Mesodermal cell (in vitro differentiated cells): ENCODE data around the gene OR52N4.

ENCODE experiments used
- H3K27ac ChIP-seq: 2 replicates; pipeline ENCODE4 v1.7.0; 2013; ENCODE audit warnings: mild to moderate bottlenecking, low read depth, low read length, moderate library complexity; ENCODE audit not compliant: severe bottlenecking
- H3K36me3 ChIP-seq: 2 replicates; pipeline ENCODE4 v1.7.1; 2013; ENCODE audit warnings: mild to moderate bottlenecking, low read length, moderate library complexity; ENCODE audit not compliant: control insufficient read depth, insufficient read depth
- H3K4me1 ChIP-seq: one replicate; pipeline ENCODE4 v1.7.1; 2013; ENCODE audit warnings: mild to moderate bottlenecking, low read length; ENCODE audit not compliant: insufficient read depth, control insufficient read depth, poor library complexity, severe bottlenecking
- H3K4me3 ChIP-seq: 2 replicates; pipeline ENCODE4 v1.7.0; 2013; ENCODE audit warnings: low read length, control low read depth, mild to moderate bottlenecking; ENCODE audit not compliant: insufficient read depth, poor library complexity, severe bottlenecking; ENCODE audit errors: extremely low read depth
- H3K9me3 ChIP-seq: 2 replicates; pipeline ENCODE4 v1.7.1; 2013; ENCODE audit warnings: mild to moderate bottlenecking, low read length, moderate library complexity; ENCODE audit not compliant: control insufficient read depth
- WGBS, 2 experiments: methylation state at CpG; one replicate each; pipeline ENCODE4 v1.1.5; 2013; ENCODE audit warnings: missing lambda C conversion rate in 2 of 2; ENCODE audit not compliant: insufficient coverage in 2 of 2; 5-methylcytosine and 5-hydroxymethylcytosine counted together

The OR52N4 gene

DNA sequence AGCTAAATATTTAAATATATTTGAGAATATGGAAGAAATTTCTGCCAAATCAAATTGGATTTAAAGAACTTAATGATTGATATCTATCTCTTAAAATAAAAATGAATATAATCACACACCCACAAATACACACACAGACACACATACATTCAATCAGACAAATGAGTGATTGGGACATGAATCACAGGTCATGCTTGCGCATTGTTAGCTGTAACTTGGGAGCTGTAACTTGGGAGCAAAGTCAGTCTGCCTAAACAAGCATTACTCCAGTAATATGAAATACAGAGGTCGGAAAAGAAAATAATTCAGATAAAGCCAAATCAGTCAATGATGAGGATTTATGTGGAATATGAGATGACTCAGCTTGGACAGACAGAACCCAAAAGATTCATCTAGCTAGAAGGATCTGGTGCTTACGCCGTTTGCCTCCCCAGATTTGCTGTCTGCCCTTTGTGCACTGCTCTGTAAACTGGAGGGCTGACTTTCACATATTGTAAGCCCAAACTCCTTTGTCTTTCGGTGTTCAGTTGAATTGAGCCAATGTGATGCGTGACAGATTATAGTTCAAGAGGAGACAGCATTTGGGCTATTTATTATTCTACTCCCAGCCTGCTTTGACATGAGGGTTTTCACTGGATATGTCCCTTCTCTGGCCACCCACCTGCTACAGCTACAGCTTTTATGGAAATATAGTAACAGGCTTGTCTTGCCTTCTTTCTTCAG is 16.2 kb upstream of the OR52N4 start:
- H3K4me3 ChIP-seq: no peak overlapping the region
- no peak overlapping the region for H3K27ac ChIP-seq
- 83 to 89% methylated on average over 3 to 4 of the region's 6 CpGs for WGBS, 2 experiments
- H3K36me3 ChIP-seq: no peaks in the 10 kb centered on the region
- no peaks in the 10 kb centered on the region for H3K4me1 ChIP-seq
- H3K9me3 ChIP-seq: no peaks in the 10 kb centered on the region

DNA sequence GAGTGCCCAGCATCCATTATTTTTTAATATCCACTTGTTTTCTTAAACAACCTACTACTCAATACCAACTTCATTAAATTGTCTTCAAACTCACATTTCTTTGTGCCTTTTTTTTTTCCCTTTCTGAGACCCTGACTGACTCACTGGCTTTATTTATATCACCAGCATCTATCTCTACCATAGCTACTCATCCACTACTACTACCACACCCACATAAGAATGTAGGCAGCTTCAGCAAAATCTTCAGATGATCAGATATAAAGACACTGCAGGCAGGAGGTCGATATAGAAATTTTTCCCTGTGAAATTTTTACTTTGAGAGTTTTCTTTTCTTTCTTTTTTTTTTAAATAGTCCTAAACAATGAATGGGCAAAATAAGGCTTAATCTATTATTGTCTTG is 15.6 kb upstream of the OR52N4 start:
- WGBS, 2 experiments: no CpG with 5 or more reads among the region's 1 CpG
- H3K4me1 ChIP-seq: no peaks in the 10 kb centered on the region

DNA sequence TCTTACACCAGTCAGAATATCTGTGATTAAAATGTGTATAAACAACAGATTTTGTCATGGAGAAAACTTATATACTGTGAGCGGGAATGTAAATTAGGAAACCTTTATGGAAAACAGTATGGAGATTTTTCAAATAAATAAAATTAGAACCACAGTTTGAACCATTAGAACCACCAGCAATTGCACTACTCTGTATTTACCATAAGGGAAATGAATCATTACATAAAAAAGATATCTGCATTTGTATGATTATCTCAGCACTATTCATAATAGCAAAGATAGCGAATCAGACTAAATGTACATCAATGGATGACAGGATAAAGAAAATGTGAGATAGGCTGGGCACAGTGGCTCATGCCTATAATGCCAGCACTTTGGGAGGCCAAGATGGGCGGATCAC is 7.4 kb upstream of the OR52N4 start:
- H3K36me3 ChIP-seq: no peaks in the 10 kb centered on the region
- H3K4me1 ChIP-seq: no peaks in the 10 kb centered on the region
- no peaks in the 10 kb centered on the region for H3K9me3 ChIP-seq
- WGBS, 2 experiments: 86 to 100% methylated on average over 1 of the region's 3 CpGs
- no peak overlapping the region for H3K4me3 ChIP-seq
- no peak overlapping the region for H3K27ac ChIP-seq

More for the DNA sequence above, 15.6 kb upstream of the OR52N4 start:
- Histone ChIP-seq H3K9me3 (no peaks in the 10 kb centered on the region), H3K36me3 (no peaks in the 10 kb centered on the region), H3K4me3 (no peak overlapping the region), H3K27ac (no peak overlapping the region)

DNA sequence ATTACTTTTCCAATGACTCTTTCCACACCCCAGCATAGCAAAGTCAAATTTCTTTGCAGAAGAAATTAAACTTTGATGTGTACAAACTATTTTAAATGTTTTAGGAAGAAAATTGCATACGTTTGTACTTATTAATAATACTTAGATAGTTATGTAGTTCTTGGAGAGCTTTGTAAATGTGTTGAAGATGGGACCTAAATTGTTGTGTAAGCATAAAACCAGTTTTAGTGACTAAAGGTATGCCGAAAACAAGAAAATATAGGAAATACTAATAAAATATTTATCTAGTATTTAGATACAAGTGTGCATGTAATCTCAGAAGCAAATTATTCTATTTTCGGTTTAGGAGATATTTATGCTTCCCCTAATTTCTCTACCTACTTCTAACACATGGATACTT is 4.2 kb upstream of the OR52N4 start:
- no CpG with 5 or more reads among the region's 3 CpGs for WGBS, 2 experiments
- H3K4me3 ChIP-seq: no peak overlapping the region
- no peaks in the 10 kb centered on the region for H3K4me1 ChIP-seq
- no peak overlapping the region for H3K27ac ChIP-seq
- H3K36me3 ChIP-seq: no peaks in the 10 kb centered on the region
- H3K9me3 ChIP-seq: no peaks in the 10 kb centered on the region

DNA sequence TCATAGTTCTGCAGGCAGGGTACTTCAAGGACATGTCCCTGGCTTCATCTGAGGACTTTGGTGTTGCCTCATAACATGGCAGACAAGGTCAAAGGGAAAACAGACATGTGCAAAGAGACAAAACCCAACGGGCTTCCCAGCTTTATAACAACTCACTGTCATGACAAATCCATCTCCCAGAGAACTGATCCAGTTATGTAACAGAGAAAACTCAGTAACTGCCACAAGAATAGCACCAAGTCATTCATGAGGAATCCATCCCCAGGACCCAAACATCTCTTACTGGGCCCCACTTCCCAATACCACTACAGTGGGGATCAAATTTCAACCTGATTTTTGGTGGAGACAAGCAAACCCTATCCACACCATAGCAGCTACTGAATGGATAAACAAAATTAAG is 13.0 kb downstream of the OR52N4 start:
- H3K27ac ChIP-seq: no peak overlapping the region
- no peaks in the 10 kb centered on the region for H3K4me1 ChIP-seq
- WGBS, 2 experiments: no CpG with 5 or more reads among the region's 1 CpG
- H3K36me3 ChIP-seq: no peaks in the 10 kb centered on the region
- no peak overlapping the region for H3K4me3 ChIP-seq
- no peaks in the 10 kb centered on the region for H3K9me3 ChIP-seq

DNA sequence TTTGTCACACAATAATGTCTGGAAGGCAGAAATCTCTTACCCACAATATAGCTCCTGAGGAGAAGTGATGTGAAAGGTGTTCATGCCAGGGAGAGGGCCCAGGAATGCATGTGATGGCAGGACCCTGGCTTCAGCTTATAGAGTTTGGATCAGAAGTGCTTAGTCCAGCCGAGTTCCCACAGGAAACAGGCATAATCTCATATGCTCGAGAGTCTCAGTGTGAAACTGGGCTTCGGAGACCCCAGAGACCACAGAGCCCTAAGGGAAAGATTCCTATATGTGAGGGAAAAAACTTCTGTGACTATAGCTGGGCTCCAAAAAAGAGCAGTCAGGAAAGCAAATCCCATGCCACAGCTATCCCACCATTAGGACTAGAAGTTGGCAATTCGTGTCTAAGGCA is 29.2 kb downstream of the OR52N4 start, which contains the start of gene OR52N5:
OR52N5 (minus strand) TSS at position 101 of the 400 bp plus-strand sequence. CDS start 4,721 bp downstream, outside the sequence.
- no peak within 1 kb of the TSS for H3K4me3 ChIP-seq
- no peak within 1 kb of the TSS for H3K27ac ChIP-seq
- WGBS, 2 experiments: no CpG with 5 or more reads among the region's 4 CpGs

DNA sequence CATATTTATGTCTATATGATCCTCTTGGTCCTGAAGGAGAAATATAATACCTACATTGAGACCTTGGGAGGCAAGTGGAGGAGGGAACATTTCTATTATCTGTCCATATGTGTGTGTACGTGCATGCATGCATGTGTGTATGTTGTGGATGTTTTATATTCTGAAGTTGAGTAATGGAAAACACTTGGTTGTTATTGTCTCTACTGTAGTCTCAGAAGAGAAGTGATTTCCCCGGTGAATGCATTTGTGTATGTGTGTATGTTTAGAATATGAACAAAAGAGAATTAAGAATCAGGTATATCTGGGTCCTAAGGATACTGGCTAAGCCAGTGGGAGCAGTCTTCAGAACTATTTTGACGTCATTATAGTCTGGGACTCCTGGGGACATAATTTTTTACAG is 37.1 kb downstream of the OR52N4 start, which contains the start of gene OR52N1:
OR52N1 (minus strand) TSS at position 101 of the 400 bp plus-strand sequence. CDS start 2,449 bp downstream, outside the sequence.
- H3K4me3 ChIP-seq: no peak within 1 kb of the TSS
- WGBS, 2 experiments: 78 to 84% methylated on average over 3 of the region's 3 CpGs
- no peaks in the 10 kb centered on the region for H3K9me3 ChIP-seq
- H3K4me1 ChIP-seq: no peaks in the 10 kb centered on the region
- H3K36me3 ChIP-seq: no peaks in the 10 kb centered on the region
- H3K27ac ChIP-seq: no peak within 1 kb of the TSS

More for the DNA sequence above, 29.2 kb downstream of the OR52N4 start, which contains the start of gene OR52N5:
- Histone ChIP-seq H3K36me3 (no peaks in the 10 kb centered on the region), H3K4me1 (no peaks in the 10 kb centered on the region), H3K9me3 (no peaks in the 10 kb centered on the region)

DNA sequence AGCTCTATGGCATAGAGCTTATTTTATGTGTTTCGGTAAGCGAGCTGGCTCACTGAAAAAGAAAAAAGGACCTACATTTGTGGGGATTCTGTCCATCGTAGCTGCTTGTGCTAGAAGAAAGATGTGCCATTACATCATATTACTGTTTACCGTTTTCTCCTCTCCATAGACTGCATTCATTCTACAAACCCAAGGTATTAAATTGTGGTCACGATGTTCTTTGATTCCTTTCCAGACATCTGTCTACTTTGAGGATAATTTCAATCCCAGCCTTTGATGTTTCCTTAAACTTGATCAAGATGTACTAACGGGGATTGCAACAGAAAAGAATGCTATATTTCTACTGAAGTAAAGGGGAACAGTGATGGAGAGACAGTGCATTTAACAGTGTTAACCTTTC is 42.5 kb downstream of the OR52N4 start:
- Histone ChIP-seq H3K4me1 (no peaks in the 10 kb centered on the region), H3K27ac (no peak overlapping the region), H3K4me3 (no peak overlapping the region), H3K9me3 (no peaks in the 10 kb centered on the region), H3K36me3 (no peaks in the 10 kb centered on the region)
- WGBS, 2 experiments: 80 to 83% methylated on average over 1 to 2 of the region's 6 CpGs

DNA sequence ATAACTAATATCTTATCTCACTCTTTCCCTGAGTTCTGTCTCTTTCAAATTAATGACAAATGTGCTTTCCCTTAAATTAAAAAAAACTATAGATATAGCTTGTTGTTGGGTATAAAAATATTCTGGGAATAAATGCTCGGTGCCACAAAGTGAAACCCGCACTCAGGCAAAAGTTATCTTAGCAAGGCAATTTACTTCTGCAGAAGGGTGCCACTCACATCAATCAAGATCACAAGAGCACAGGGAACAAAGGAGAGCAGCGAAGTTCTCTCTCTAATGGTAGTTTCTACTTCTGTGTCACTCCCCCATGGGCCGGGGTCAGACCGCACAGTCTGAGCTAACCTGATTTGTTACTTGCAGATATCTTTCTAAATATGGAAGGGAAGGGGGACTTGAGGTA is 49.9 kb downstream of the OR52N4 start:
- no peaks in the 10 kb centered on the region for H3K9me3 ChIP-seq
- no peak overlapping the region for H3K27ac ChIP-seq
- no peaks in the 10 kb centered on the region for H3K36me3 ChIP-seq
- H3K4me1 ChIP-seq: no peaks in the 10 kb centered on the region
- H3K4me3 ChIP-seq: no peak overlapping the region
- WGBS, 2 experiments: 83 to 100% methylated on average over 1 to 2 of the region's 5 CpGs
